Neural cell (in vitro differentiated cells): ENCODE results near the gene MEIOB. TPM values are rescaled to one million over a fixed set of nuclear protein-coding genes. Genes with fewer than 3 reads are reported as not detected.

Experiments used
- H2AFZ ChIP-seq: fragments of 200-600, 300-800 bp; sonication (generic), shearing (Covaris generic); 2 replicates; pipeline ENCODE4 v1.6.0; 2014; ENCODE audit warnings: low read depth, mild to moderate bottlenecking, antibody characterized with exemption, low read length, moderate library complexity
- H3F3A ChIP-seq: fragments of 200-600 bp; shearing (Covaris generic); 2 replicates; pipeline ENCODE4 v1.6.1; 2016; ENCODE audit warnings: mild to moderate bottlenecking, moderate library complexity, mixed read lengths, antibody characterized with exemption, low read length; ENCODE audit not compliant: insufficient read depth, poor library complexity, severe bottlenecking
- H3K27ac ChIP-seq: fragments of 200-600, 300-800 bp; sonication (generic), shearing (Covaris generic); 2 replicates; pipeline ENCODE4 v1.5.1; 2014; ENCODE audit warnings: mild to moderate bottlenecking, low read length, moderate library complexity
- H3K27me3 ChIP-seq: fragments of 300-800, 200-600 bp; sonication (generic), shearing (Covaris generic); 2 replicates; pipeline ENCODE4 v1.6.0; 2014; ENCODE audit warnings: mild to moderate bottlenecking, low read depth, low read length, moderate library complexity; ENCODE audit not compliant: insufficient read depth
- H3K36me3 ChIP-seq: fragments of 300-800, 200-600 bp; sonication (generic), shearing (Covaris generic); 2 replicates; pipeline ENCODE4 v1.5.1; 2014; ENCODE audit warnings: mild to moderate bottlenecking, antibody characterized with exemption, low read length, moderate library complexity; ENCODE audit not compliant: insufficient read depth
- H3K4me2 ChIP-seq: fragments of 300-800, 200-600 bp; sonication (generic), shearing (Covaris generic); 2 replicates; pipeline ENCODE4 v1.6.0; 2014; ENCODE audit warnings: mild to moderate bottlenecking, low read length
- H3K4me3 ChIP-seq: fragments of 300-800, 200-600 bp; sonication (generic), shearing (Covaris generic); 2 replicates; pipeline ENCODE4 v1.5.1; 2014; ENCODE audit warnings: mild to moderate bottlenecking, low read length, moderate library complexity
- H3K79me2 ChIP-seq: fragments of 200-600 bp; shearing (Covaris generic); replicated peaks from 2 replicates; pipeline ENCODE4 v1.6.0; 2014; ENCODE audit warnings: mild to moderate bottlenecking, low read length, moderate library complexity; ENCODE audit not compliant: insufficient read depth
- H3K9ac ChIP-seq: fragments of 300-800, 200-600 bp; sonication (generic), shearing (Covaris generic); 2 replicates; pipeline ENCODE4 v1.6.1; 2016; ENCODE audit warnings: mild to moderate bottlenecking, low read length, mixed read lengths
- H3K9me2 ChIP-seq: fragments of 200-600 bp; shearing (Covaris generic); 2 replicates; pipeline ENCODE4 v1.6.1; 2016; ENCODE audit warnings: mild to moderate bottlenecking, low read length, mixed read lengths; ENCODE audit not compliant: insufficient read depth
- H3K9me3 ChIP-seq: fragments of 200-600, 300-800 bp; sonication (generic), shearing (Covaris generic); 2 replicates; pipeline ENCODE4 v1.6.1; 2016; ENCODE audit warnings: mild to moderate bottlenecking, mixed run types, low read length, moderate library complexity, mixed read lengths
- H4K20me1 ChIP-seq: fragments of 200-600 bp; shearing (Covaris generic); 2 replicates; pipeline ENCODE4 v1.6.1; 2016; ENCODE audit warnings: mild to moderate bottlenecking, mixed run types; ENCODE audit not compliant: insufficient read depth
- CTCF ChIP-seq: fragments of 450-650 bp; IDR thresholded peaks from 2 replicates; pipeline ENCODE4 v1.5.1; 2014; ENCODE audit warnings: antibody characterized with exemption, mild to moderate bottlenecking, moderate library complexity; ENCODE audit not compliant: poor library complexity, severe bottlenecking
- EP300 ChIP-seq: fragments of 450-650 bp; conservative IDR thresholded peaks from 2 replicates; pipeline ENCODE4 v1.6.1; 2014; ENCODE audit warnings: antibody characterized with exemption, mild to moderate bottlenecking, moderate library complexity; ENCODE audit not compliant: poor library complexity, severe bottlenecking
- EZH2 ChIP-seq: fragments of 200-600, 300-800 bp; shearing (Covaris generic), sonication (generic); IDR thresholded peaks from 2 replicates; pipeline ENCODE4 v1.6.1; 2014; ENCODE audit warnings: antibody characterized with exemption, low read length, borderline replicate concordance, mild to moderate bottlenecking; ENCODE audit not compliant: insufficient read depth, poor library complexity, severe bottlenecking
- MXI1 ChIP-seq: fragments of 450-650 bp; conservative IDR thresholded peaks from 2 replicates; pipeline ENCODE4 v1.6.1; 2014; ENCODE audit warnings: antibody characterized with exemption, mild to moderate bottlenecking; ENCODE audit not compliant: poor library complexity, severe bottlenecking
- POLR2AphosphoS5 ChIP-seq: IDR thresholded peaks from 2 replicates; pipeline ENCODE4 v1.6.1; 2012
- RAD21 ChIP-seq: fragments of 450-650 bp; conservative IDR thresholded peaks from 2 replicates; pipeline ENCODE4 v1.6.1; 2014; ENCODE audit warnings: antibody characterized with exemption, mild to moderate bottlenecking, moderate library complexity
- REST ChIP-seq: IDR thresholded peaks from 2 replicates; pipeline ENCODE4 v1.6.1; 2012; ENCODE audit warnings: borderline replicate concordance
- SMC3 ChIP-seq: fragments of 450-650 bp; conservative IDR thresholded peaks from 2 replicates; pipeline ENCODE4 v1.6.1; 2014; ENCODE audit warnings: antibody characterized with exemption, mild to moderate bottlenecking, moderate library complexity; ENCODE audit not compliant: poor library complexity
- TAF1 ChIP-seq: IDR thresholded peaks from 2 replicates; pipeline ENCODE4 v1.6.1; 2012; ENCODE audit warnings: low read depth
- polyA plus RNA-seq: library from polyadenylated mRNA; depleted of rRNA; stranded (reverse); fragments of >200 nt; gene quantifications from 2 replicates; pipeline ENCODE4 v1.2.3, GENCODE V29; 2014

MEIOB gene
- polyA plus RNA-seq, 1 donor from 2014 or later: not detected

- no peak for TF ChIP-seq RAD21
These were observed 51.6 kb downstream of the MEIOB start (continued) for GRCh38 chr16:1820096-1820945.

- Histone ChIP-seq H4K20me1 (no peaks in the 10 kb centered on the region), H2AFZ (no peak overlapping the region), H3K36me3 (no peaks in the 10 kb centered on the region), H3K4me2 (no peak overlapping the region), H3K4me3 (no peak overlapping the region), H3K27ac (no peak overlapping the region), H3K9me3 (no peaks in the 10 kb centered on the region), H3K79me2 (peaks cover under 1% of the 10 kb centered on the region), H3K9me2 (no peaks in the 10 kb centered on the region), H3K9ac (no peak overlapping the region), H3K27me3 (no peaks in the 10 kb centered on the region), H3F3A (no peaks in the 10 kb centered on the region)
- TF ChIP-seq REST (no peak), SMC3 (no peak), TAF1 (no peak), MXI1 (no peak), POLR2AphosphoS5 (no peak), RAD21 (no peak), CTCF (no peak), EZH2 (no peak), EP300 (no peak)
These were observed 52.4 kb downstream of the MEIOB start for GRCh38 chr16:1819611-1820010.

GRCh38 chr16:1818873-1819525 is 53.0 kb downstream of the MEIOB start:
- Histone ChIP-seq H3K9me3 (no peaks in the 10 kb centered on the region), H2AFZ (no peak overlapping the region), H3K9ac (no peak overlapping the region), H3K36me3 (no peaks in the 10 kb centered on the region), H3K4me3 (no peak overlapping the region), H3K27me3 (no peaks in the 10 kb centered on the region), H3K4me2 (no peak overlapping the region), H3K27ac (no peak overlapping the region), H3K79me2 (no peaks in the 10 kb centered on the region), H3F3A (no peaks in the 10 kb centered on the region), H3K9me2 (no peaks in the 10 kb centered on the region), H4K20me1 (no peaks in the 10 kb centered on the region)
- TF ChIP-seq REST: no peak
- no peak for TF ChIP-seq TAF1
